Erythroblast (primary cell): ENCODE data around the gene AMZ1.
"Not testable (repeated sequence)": the region's sequence is repeated elsewhere in the genome, so short reads cannot be mapped to it uniquely, and the experiment has no call there.

ENCODE experiments used
- DNase-seq, 2 experiments: peaks; one replicate each; lab custom pipeline; 2025; lab: John Stamatoyannopoulos, UW
- GATA1 ChIP-seq: IDR thresholded peaks from 2 replicates; pipeline ENCODE4 v1.6.1; 2011; ENCODE audit warnings: low read depth, mild to moderate bottlenecking, control low read depth, low read length, moderate library complexity
- POLR2A ChIP-seq: IDR thresholded peaks from 2 replicates; pipeline ENCODE4 v1.6.1; 2011; ENCODE audit warnings: mild to moderate bottlenecking, low read length

AMZ1 gene

DNA sequence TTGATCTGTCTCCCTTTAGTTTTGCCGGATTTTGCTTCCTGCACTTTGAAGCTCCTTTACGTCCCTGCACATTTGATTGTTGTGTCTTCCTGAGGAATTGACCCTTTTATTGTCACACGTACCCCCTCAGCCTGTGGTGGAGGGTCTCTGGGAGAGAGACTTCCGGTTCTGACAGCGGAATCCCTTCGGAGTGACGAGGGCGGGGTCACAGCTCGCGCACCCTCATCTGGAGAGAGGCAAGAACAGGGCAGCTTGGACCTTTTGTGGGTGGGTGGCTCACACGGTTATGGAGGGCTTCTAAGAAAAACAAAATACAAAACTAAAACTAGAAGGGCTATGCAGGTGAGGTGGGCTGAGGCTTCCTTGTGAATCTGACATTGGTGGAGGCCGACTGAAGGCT is 26.0 kb downstream of the AMZ1 start:
- DNase-seq = no peak

DNA sequence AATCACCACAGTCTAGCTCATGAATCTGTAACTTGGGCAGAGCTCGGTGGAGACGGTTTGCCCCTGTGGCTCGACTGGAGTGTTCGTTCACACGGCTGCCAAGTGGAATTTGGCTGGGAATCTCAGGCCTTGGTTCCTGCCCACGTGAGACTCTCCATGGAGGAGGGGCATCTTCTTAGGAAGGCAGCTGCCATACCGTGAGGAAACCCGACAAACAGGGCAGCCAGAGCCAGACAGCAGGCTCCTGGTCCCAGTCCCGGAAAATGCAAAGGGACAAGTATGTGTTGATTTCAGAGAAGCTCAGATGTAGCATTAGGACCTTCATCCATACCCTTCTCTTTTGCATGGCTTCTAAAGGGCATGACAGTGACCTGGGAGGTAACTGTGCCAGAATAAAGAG is 26.6 kb downstream of the AMZ1 start:
- TF ChIP-seq POLR2A = no peak
- TF ChIP-seq GATA1 = no peak
- DNase-seq = no peak

More for the DNA sequence above, 26.0 kb downstream of the AMZ1 start:
- TF ChIP-seq GATA1 (no peak), POLR2A (no peak)

- TF ChIP-seq POLR2A (no peak), GATA1 (no peak)
- peak in 1 of 2 experiments; percentile 14 for DNase-seq
Observed at GRCh38 chr7:2715341-2716231, 27.6 kb downstream of the AMZ1 start.

- no peak for TF ChIP-seq GATA1
- TF ChIP-seq POLR2A = no peak
- no peak for DNase-seq
Observed at GRCh38 chr7:2716488-2716887, 28.5 kb downstream of the AMZ1 start.

DNA sequence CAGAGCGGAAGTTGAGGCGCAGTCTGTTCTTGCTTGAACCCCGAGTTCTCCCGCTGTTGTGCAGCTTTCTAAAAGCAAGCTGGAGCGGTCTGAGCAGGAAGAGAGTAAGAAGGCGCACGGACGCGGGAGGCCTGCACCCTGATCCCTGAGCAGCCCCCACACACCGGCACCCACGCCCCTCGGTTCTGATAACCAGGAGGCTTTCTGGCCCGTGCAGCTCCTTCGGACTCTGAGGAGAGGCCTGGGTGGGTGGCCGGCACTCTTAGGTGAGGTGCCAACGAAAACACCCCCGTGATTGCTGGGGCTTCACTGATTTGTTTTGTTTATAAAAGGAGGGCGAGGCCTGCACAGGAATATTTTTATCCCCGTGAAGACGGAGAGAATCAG is 28.9 kb downstream of the AMZ1 start:
- DNase-seq = no peak
- TF ChIP-seq POLR2A (no peak), GATA1 (no peak)

DNA sequence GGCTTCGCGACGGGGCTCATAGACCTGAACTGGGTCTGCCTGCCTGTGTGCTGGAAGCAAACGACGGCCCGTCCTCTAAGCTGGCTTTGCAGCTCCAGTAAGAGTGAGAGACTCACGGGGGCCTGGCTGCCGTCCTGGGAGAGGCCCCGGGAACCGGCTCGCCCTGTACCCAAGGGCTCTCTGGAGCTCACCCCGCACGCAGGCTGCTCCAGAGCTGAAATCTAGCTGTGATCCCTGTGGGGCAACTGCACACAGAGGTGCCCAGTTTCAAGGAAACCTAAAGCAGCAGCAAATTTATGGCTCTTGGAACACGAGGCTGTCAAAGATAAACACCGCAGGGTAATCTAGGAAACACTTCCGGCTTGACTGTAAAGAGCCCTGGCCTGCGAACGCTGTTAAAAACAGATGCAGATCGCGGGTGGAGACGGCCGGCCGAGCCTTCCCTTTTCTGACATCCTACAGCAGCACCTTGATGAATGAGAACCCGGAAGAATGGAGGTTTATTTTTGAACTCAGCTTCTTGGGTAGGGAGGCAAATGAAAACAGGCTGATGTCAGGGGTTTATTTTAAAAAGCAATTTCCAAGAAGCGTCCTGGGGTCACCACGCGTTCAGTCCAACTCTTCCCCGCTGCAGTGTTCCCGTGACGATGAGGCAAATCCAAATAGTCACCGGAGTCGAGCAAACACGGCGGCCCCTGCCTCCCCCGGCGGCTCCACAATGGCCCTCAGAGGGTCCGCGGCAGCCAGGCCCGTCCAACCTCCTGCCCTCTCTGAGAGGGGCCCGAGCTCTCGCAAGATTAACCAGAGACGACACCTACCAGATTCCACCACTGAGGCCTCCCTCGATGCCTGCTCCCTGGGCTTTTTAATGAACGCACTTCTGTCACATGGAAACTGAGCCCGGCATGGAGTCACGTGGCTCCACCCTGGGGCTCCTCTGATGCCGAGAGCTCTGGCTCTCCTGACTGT is 29.6 kb downstream of the AMZ1 start:
- TF ChIP-seq GATA1 = no peak
- no peak for TF ChIP-seq POLR2A
- DNase-seq = peak; percentile 72 to 77

DNA sequence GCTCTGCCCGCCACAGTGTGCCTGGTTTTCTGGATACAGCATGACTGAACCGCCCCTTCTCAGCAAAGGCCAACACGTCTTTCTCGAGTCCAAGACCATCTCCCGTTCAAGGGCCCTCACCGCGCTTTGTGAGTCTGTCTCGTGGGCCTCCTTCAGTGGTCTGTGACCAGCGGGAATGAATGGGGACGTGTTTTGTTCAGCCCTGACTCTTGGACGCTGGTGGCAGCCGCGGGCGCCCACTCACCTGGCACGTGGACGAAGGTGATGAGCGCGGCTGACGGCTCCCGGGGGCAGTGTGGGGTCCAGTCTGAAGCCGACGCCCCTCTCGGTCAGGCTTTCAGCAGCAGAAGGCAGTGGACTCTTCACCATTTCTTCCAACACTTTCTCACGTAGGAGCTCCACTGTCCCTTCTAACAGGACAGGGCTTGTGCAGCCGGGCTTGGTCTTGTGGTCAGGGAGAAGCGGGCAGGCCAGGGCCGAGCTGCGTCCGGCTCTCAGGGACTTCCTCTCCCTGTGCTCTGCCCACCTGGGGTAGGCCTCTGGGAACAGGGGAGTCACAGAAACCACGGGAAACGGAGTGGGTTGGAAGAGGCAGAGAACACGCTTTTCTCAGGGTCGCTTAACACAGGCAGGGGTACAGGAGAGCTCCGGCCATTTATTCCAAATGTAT is 30.4 kb downstream of the AMZ1 start:
- TF ChIP-seq POLR2A (no peak), GATA1 (no peak)
- no peak for DNase-seq

GRCh38 chr7:2719007-2719406 is 31.0 kb downstream of the AMZ1 start:
- peak; percentile 29 to 67 for DNase-seq
- TF ChIP-seq POLR2A (no peak), GATA1 (no peak)

- DNase-seq = no peak
- no peak for TF ChIP-seq POLR2A
- no peak for TF ChIP-seq GATA1
Observed at GRCh38 chr7:2720024-2720423, 32.0 kb downstream of the AMZ1 start.

DNA sequence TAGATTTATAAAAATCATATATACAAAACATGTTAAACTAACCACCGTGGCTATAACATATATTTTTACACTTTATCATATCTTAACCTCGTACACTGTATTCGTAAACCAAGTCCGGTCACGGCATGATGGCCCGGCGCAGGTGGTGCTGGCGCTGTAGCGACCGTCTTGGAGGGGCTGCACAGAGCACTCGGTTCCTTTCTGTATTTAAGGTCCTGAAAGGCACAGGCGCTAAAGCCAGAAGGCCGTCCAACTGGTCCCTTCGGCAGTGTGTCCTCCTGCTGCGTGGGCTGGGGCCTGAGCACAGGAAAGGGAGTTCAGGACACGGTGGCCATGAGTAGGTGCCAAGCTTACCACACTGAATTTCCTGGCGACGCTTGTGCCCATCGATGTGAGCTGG is 33.8 kb downstream of the AMZ1 start:
- TF ChIP-seq POLR2A (no peak), GATA1 (no peak)
- no peak for DNase-seq

DNA sequence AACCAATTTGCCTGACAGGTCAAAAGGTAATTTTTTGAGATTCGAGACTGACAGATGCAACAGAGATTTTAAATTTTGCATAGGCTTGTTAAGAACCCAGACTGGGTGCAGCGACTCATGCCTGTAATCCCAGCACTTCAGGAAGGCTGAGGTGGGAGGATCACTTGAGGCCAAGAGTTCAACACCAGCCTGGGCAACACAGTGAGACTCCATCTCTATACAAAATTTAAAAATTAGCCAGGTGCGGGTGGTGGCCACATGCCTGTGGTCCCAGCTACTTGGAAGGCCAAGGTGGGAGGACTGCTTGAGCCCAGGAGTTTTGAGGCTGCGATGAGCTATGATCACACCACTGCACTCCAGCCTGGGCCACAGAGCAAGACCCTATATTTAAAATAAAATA is 34.6 kb downstream of the AMZ1 start:
- TF ChIP-seq POLR2A = no peak
- TF ChIP-seq GATA1 = no peak
- DNase-seq = no peak

DNA sequence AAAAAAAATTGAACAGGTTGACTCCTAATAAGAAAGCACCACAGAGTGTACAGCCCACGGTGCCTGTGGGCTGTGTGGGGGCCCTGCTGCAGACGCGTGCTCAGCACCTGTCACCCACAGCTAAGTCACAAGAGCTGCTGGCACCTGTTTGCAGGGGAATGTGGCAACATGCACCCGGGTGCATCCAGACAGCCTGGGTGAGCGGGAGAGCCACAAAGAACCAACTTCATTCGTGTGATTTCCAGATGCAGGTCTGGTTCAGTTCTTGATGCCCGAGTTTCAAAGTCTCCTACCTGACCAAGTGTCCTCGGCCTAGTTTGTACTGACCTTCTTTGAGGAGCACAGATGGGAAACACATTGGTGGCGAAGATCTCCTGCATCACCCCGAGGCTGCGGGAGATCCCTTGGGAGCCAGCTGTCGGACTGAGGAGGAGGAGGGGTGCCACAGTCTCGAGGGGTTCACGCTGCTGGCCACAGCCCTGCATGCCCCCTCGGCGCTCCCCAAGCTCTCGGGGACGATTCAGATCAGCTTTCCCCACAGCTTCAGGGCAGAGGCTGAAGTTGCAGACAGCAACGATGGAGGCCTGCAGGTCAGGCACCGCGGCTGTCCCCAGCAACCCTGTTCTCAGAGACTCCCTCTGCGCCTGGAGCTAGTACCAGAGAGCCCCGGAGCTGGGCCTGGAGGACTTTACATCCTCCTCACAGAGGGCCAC is 35.3 kb downstream of the AMZ1 start:
- DNase-seq = no peak
- TF ChIP-seq POLR2A (no peak), GATA1 (no peak)

GRCh38 chr7:2724036-2724435 is 36.0 kb downstream of the AMZ1 start:
- DNase-seq = not testable (repeated sequence)
